HL-60 (cell line): ENCODE results near the gene ZFYVE27.

ENCODE experiments used
- CTCF ChIP-seq: IDR thresholded peaks from one replicate; pipeline ENCODE4 v1.5.1; 2011; ENCODE audit warnings: low read length, control low read depth, inconsistent platforms; ENCODE audit not compliant: insufficient read depth
- GABPA ChIP-seq: IDR thresholded peaks from 2 replicates; pipeline ENCODE4 v1.6.1; 2012; ENCODE audit warnings: low read depth
- TF ChIP-seq, protein P1 (sequence below): IDR thresholded peaks from 2 replicates; pipeline ENCODE4 v1.6.1; 2012; ENCODE audit warnings: low read depth; ENCODE audit not compliant: insufficient replicate concordance

- TF ChIP-seq GABPA = no peak
- TF ChIP-seq CTCF = no peak
- TF ChIP-seq, protein P1, sequence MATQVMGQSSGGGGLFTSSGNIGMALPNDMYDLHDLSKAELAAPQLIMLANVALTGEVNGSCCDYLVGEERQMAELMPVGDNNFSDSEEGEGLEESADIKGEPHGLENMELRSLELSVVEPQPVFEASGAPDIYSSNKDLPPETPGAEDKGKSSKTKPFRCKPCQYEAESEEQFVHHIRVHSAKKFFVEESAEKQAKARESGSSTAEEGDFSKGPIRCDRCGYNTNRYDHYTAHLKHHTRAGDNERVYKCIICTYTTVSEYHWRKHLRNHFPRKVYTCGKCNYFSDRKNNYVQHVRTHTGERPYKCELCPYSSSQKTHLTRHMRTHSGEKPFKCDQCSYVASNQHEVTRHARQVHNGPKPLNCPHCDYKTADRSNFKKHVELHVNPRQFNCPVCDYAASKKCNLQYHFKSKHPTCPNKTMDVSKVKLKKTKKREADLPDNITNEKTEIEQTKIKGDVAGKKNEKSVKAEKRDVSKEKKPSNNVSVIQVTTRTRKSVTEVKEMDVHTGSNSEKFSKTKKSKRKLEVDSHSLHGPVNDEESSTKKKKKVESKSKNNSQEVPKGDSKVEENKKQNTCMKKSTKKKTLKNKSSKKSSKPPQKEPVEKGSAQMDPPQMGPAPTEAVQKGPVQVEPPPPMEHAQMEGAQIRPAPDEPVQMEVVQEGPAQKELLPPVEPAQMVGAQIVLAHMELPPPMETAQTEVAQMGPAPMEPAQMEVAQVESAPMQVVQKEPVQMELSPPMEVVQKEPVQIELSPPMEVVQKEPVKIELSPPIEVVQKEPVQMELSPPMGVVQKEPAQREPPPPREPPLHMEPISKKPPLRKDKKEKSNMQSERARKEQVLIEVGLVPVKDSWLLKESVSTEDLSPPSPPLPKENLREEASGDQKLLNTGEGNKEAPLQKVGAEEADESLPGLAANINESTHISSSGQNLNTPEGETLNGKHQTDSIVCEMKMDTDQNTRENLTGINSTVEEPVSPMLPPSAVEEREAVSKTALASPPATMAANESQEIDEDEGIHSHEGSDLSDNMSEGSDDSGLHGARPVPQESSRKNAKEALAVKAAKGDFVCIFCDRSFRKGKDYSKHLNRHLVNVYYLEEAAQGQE = no peak
These were observed 19.3 kb upstream of the ZFYVE27 start for GRCh38 chr10:97717627-97718026.
